GM19239 (cell line): ENCODE measurements around the gene ZMYM4.
"Not testable (repeated sequence)": the region's sequence is repeated elsewhere in the genome, so short reads cannot be mapped to it uniquely, and the experiment has no call there.

Source experiments
- DNase-seq: peaks from one replicate; pipeline ENCODE4 v3.0.0; 2011; ENCODE audit warnings: low spot score; ENCODE audit not compliant: insufficient read length
- FAIRE-seq: peaks from 2 replicates; lab custom pipeline; 2011; peaks lifted over from hg19 to GRCh38; lab: Jason Lieb, UNC

ZMYM4 gene

GRCh38 chr1:35268282-35269200 is at the start of gene ZMYM4:
TSS of gene ZMYM4 (plus strand) at chr1:35268709. CDS start at chr1:35269047, 338 bp downstream.
- DNase-seq, result peak; percentile 81
- peak; percentile 98 for FAIRE-seq

GRCh38 chr1:35220976-35221375 is 47.5 kb upstream of the ZMYM4 start:
- DNase-seq, result peak; percentile 25

GRCh38 chr1:35222322-35223083 is 46.0 kb upstream of the ZMYM4 start:
- DNase-seq, result no peak
- FAIRE-seq, result no peak

More at GRCh38 chr1:35220976-35221375, 47.5 kb upstream of the ZMYM4 start:
- peak; percentile 61 for FAIRE-seq

- FAIRE-seq, result no peak
Measured at GRCh38 chr1:35223084-35223630, 45.4 kb upstream of the ZMYM4 start.

GRCh38 chr1:35226546-35226945 is 42.0 kb upstream of the ZMYM4 start:
- FAIRE-seq (no peak), DNase-seq (no peak)

More at GRCh38 chr1:35223084-35223630, 45.4 kb upstream of the ZMYM4 start:
- DNase-seq, result no peak

GRCh38 chr1:35229587-35230360 is 38.7 kb upstream of the ZMYM4 start:
- no peak for FAIRE-seq

GRCh38 chr1:35231287-35231686 is 37.2 kb upstream of the ZMYM4 start:
- FAIRE-seq, result no peak
- no peak for DNase-seq

More at GRCh38 chr1:35229587-35230360, 38.7 kb upstream of the ZMYM4 start:
- DNase-seq, result no peak

GRCh38 chr1:35236772-35237171 is 31.7 kb upstream of the ZMYM4 start:
- not testable (repeated sequence) for FAIRE-seq, DNase-seq

GRCh38 chr1:35243691-35244090 is 24.8 kb upstream of the ZMYM4 start:
- no peak for FAIRE-seq

GRCh38 chr1:35247256-35247655 is 21.3 kb upstream of the ZMYM4 start:
- DNase-seq (no peak), FAIRE-seq (no peak)

More at GRCh38 chr1:35243691-35244090, 24.8 kb upstream of the ZMYM4 start:
- no peak for DNase-seq

- no peak for FAIRE-seq
- DNase-seq, result no peak
Measured at GRCh38 chr1:35253941-35254340, 14.6 kb upstream of the ZMYM4 start.

- DNase-seq, result no peak
- FAIRE-seq, result no peak
Measured at GRCh38 chr1:35255276-35255675, 13.2 kb upstream of the ZMYM4 start.

- DNase-seq (no peak), FAIRE-seq (no peak)
Measured at GRCh38 chr1:35259561-35259960, 8.9 kb upstream of the ZMYM4 start.

- FAIRE-seq, result no peak
- no peak for DNase-seq
Measured at GRCh38 chr1:35261412-35262120, 6.9 kb upstream of the ZMYM4 start.

GRCh38 chr1:35264035-35264434 is 4.5 kb upstream of the ZMYM4 start:
- DNase-seq, result no peak
- no peak for FAIRE-seq

- DNase-seq, result no peak
- FAIRE-seq, result no peak
Measured at GRCh38 chr1:35264871-35265270, 3.6 kb upstream of the ZMYM4 start.

GRCh38 chr1:35266306-35266705 is 2.2 kb upstream of the ZMYM4 start:
- DNase-seq, result no peak
- no peak for FAIRE-seq

- peak; percentile 73 for FAIRE-seq
- DNase-seq, result no peak
Measured at GRCh38 chr1:35269201-35269988, 886 bp downstream of the ZMYM4 start.

GRCh38 chr1:35269989-35270289 is 1.4 kb downstream of the ZMYM4 start:
- DNase-seq, result no peak
- FAIRE-seq, result peak; percentile 33
